GM21526 (cell line): ENCODE results near the gene PHYHD1.
"Not testable (repeated sequence)": the region's sequence is repeated elsewhere in the genome, so short reads cannot be mapped to it uniquely, and the experiment has no call there.

ENCODE experiments used
- ATAC-seq: cut with Tn5 transposase; IDR thresholded peaks from one replicate; pipeline ENCODE4 v1.9.1; 2021; ENCODE audit warnings: moderate library complexity; ENCODE audit not compliant: unreplicated experiment, low FRiP score

Gene PHYHD1

GRCh38 chr9:128919402-128920089 is 1.2 kb upstream of the PHYHD1 start:
- ATAC-seq: no peak

- no peak for ATAC-seq
Measured at GRCh38 chr9:128921881-128922763, 1.3 kb downstream of the PHYHD1 start.

- ATAC-seq: no peak
Measured at GRCh38 chr9:128923493-128923883, 2.7 kb downstream of the PHYHD1 start.

GRCh38 chr9:128927731-128928411 is 7.1 kb downstream of the PHYHD1 start:
- no peak for ATAC-seq

- no peak for ATAC-seq
Measured at GRCh38 chr9:128928624-128929023, 7.8 kb downstream of the PHYHD1 start.

- no peak for ATAC-seq
Measured at GRCh38 chr9:128929560-128929959, 8.8 kb downstream of the PHYHD1 start.

- no peak for ATAC-seq
Measured at GRCh38 chr9:128933731-128934130, 12.9 kb downstream of the PHYHD1 start.

- ATAC-seq: no peak
Measured at GRCh38 chr9:128936171-128936865, 15.5 kb downstream of the PHYHD1 start.

GRCh38 chr9:128937310-128938165 is 16.8 kb downstream of the PHYHD1 start:
- ATAC-seq: no peak

GRCh38 chr9:128940271-128940921 is 19.6 kb downstream of the PHYHD1 start:
- ATAC-seq: no peak

GRCh38 chr9:128940946-128941755 is 20.4 kb downstream of the PHYHD1 start:
- ATAC-seq: no peak

GRCh38 chr9:128943832-128944620 is 23.2 kb downstream of the PHYHD1 start:
- no peak for ATAC-seq

GRCh38 chr9:128944966-128945365 is 24.2 kb downstream of the PHYHD1 start:
- not testable (repeated sequence) for ATAC-seq

GRCh38 chr9:128945798-128946501 is 25.2 kb downstream of the PHYHD1 start:
- ATAC-seq: no peak

- no peak for ATAC-seq
Measured at GRCh38 chr9:128946571-128947276, 25.9 kb downstream of the PHYHD1 start.

- ATAC-seq: no peak
Measured at GRCh38 chr9:128947277-128947526, 26.4 kb downstream of the PHYHD1 start.
